Thyroid gland (tissue), 4 donors: ENCODE measurements around the gene PARP4.
"Not testable (repeated sequence)": the region's sequence is repeated elsewhere in the genome, so short reads cannot be mapped to it uniquely, and the experiment has no call there.

Source experiments
- CTCF ChIP-seq, 6 experiments: fragments of 200-600 bp in 3 of 6; fragments of 450-650 bp in 3 of 6; sonication (generic) in 3 of 6; IDR thresholded peaks; one replicate each; pipeline ENCODE4 v1.5.1; 2016 to 2019; ENCODE audit warnings: antibody characterized with exemption in 6 of 6, mild to moderate bottlenecking in 2 of 6, inconsistent platforms in 1 of 6, moderate library complexity in 1 of 6
- POLR2A ChIP-seq, 2 donors: fragments of 450-650 bp; IDR thresholded peaks; one replicate each; pipeline ENCODE4 v1.6.1; 2017; ENCODE audit warnings: antibody characterized with exemption in 2 of 2, mild to moderate bottlenecking in 2 of 2, moderate library complexity in 1 of 2

DNA sequence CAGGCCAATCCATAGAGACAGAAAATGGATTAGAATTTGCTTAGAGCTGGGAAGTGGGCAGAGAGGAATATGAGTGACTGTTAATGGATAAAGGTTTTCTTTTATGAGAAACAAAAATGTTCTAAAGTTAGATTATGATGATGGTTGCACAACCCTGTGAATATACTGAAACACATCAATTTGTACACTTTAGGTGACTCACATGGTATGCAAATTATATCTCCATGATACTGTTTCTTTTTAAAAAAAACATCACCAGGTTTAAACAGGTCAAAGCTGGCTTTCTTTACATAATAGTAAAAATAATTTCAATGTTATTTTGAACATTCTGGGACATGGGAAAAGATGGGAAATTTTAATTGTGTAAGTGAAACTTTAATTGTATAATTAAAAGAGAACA, 131.7 kb downstream of the PARP4 start:
- not testable (repeated sequence) for TF ChIP-seq POLR2A, CTCF (IDR thresholded peaks at IDR 0.05)
